HEK293 (cell line): ENCODE data around the gene DUS1L.

Source experiments
- BCL11B ChIP-seq: fragments of 450-650 bp; formaldehyde crosslinking; IDR thresholded peaks from 2 replicates; pipeline ENCODE4 v1.5.1; 2016; ENCODE audit warnings: low read depth, missing biosample characterization, missing genetic modification characterization
- KLF1 ChIP-seq: fragments of 450-650 bp; formaldehyde crosslinking; IDR thresholded peaks from 2 replicates; pipeline ENCODE4 v1.5.1; 2016; ENCODE audit warnings: missing biosample characterization, missing genetic modification characterization
- KLF16 ChIP-seq: fragments of 450-650 bp; formaldehyde crosslinking; IDR thresholded peaks from 2 replicates; pipeline ENCODE4 v1.5.1; 2017; ENCODE audit warnings: missing biosample characterization, missing genetic modification characterization
- KLF17 ChIP-seq: fragments of 450-650 bp; formaldehyde crosslinking; IDR thresholded peaks from 2 replicates; pipeline ENCODE4 v1.5.1; 2016; ENCODE audit warnings: missing biosample characterization, missing genetic modification characterization
- MEIS1 ChIP-seq: sonication (generic); formaldehyde crosslinking; IDR thresholded peaks from 2 replicates; pipeline ENCODE4 v1.8.1; 2022; ENCODE audit warnings: missing genetic modification reagents, mild to moderate bottlenecking, borderline replicate concordance
- SETDB1 ChIP-seq: IDR thresholded peaks from one replicate; pipeline ENCODE4 v1.6.1; 2017; ENCODE audit warnings: mild to moderate bottlenecking, low read length, moderate library complexity, mixed read lengths; ENCODE audit not compliant: insufficient read length
- SP3 ChIP-seq: fragments of 450-650 bp; formaldehyde crosslinking; IDR thresholded peaks from 2 replicates; pipeline ENCODE4 v1.5.1; 2016; ENCODE audit warnings: missing biosample characterization, missing genetic modification characterization
- WT1 ChIP-seq: fragments of 450-650 bp; formaldehyde crosslinking; IDR thresholded peaks from 2 replicates; pipeline ENCODE4 v1.5.1; 2016; ENCODE audit warnings: missing biosample characterization, missing genetic modification characterization
- ZBTB10 ChIP-seq: fragments of 450-650 bp; formaldehyde crosslinking; IDR thresholded peaks from 2 replicates; pipeline ENCODE4 v1.5.1; 2016; ENCODE audit warnings: missing biosample characterization, missing genetic modification characterization
- ZBTB26 ChIP-seq: fragments of 450-650 bp; formaldehyde crosslinking; optimal IDR thresholded peaks from 2 replicates; pipeline ENCODE3; 2016; ENCODE audit warnings: missing biosample characterization, mild to moderate bottlenecking, missing genetic modification characterization
- ZBTB49 ChIP-seq: fragments of 450-650 bp; formaldehyde crosslinking; IDR thresholded peaks from 2 replicates; pipeline ENCODE4 v1.5.1; 2016; ENCODE audit warnings: missing biosample characterization, missing genetic modification characterization, low read depth
- ZNF112 ChIP-seq: fragments of 450-650 bp; formaldehyde crosslinking; IDR thresholded peaks from 2 replicates; pipeline ENCODE4 v1.5.0; 2017; ENCODE audit warnings: missing biosample characterization, missing genetic modification characterization
- ZNF155 ChIP-seq: fragments of 450-650 bp; formaldehyde crosslinking; IDR thresholded peaks from 2 replicates; pipeline ENCODE4 v1.5.1; 2016; ENCODE audit warnings: missing biosample characterization, missing genetic modification characterization
- ZNF175 ChIP-seq: fragments of 450-650 bp; formaldehyde crosslinking; IDR thresholded peaks from 2 replicates; pipeline ENCODE4 v1.5.1; 2016; ENCODE audit warnings: missing biosample characterization, missing genetic modification characterization
- ZNF19 ChIP-seq: fragments of 450-650 bp; formaldehyde crosslinking; IDR thresholded peaks from 2 replicates; pipeline ENCODE4; 2016; ENCODE audit warnings: missing biosample characterization, missing genetic modification characterization, low read depth
- ZNF23 ChIP-seq: fragments of 450-650 bp; formaldehyde crosslinking; IDR thresholded peaks from 2 replicates; pipeline ENCODE4 v1.5.1; 2016; ENCODE audit warnings: missing biosample characterization, missing genetic modification characterization, borderline replicate concordance
- ZNF280D ChIP-seq: fragments of 450-650 bp; formaldehyde crosslinking; IDR thresholded peaks from 2 replicates; pipeline ENCODE4 v1.5.1; 2016; ENCODE audit warnings: missing biosample characterization, missing genetic modification characterization
- ZNF324 ChIP-seq: fragments of 450-650 bp; formaldehyde crosslinking; IDR thresholded peaks from 2 replicates; pipeline ENCODE4 v1.5.1; 2016; ENCODE audit warnings: missing biosample characterization, missing genetic modification characterization
- ZNF558 ChIP-seq: fragments of 450-650 bp; formaldehyde crosslinking; IDR thresholded peaks from 2 replicates; pipeline ENCODE4 v1.5.1; 2016; ENCODE audit warnings: missing biosample characterization, missing genetic modification characterization
- ZNF621 ChIP-seq: fragments of 450-650 bp; formaldehyde crosslinking; IDR thresholded peaks from 2 replicates; pipeline ENCODE4 v1.5.1; 2017; ENCODE audit warnings: missing biosample characterization, missing genetic modification characterization
- ZNF654 ChIP-seq: fragments of 450-650 bp; formaldehyde crosslinking; IDR thresholded peaks from 2 replicates; pipeline ENCODE4 v1.5.1; 2016; ENCODE audit warnings: low read depth, missing biosample characterization, missing genetic modification characterization
- ZNF664 ChIP-seq: fragments of 450-650 bp; formaldehyde crosslinking; IDR thresholded peaks from 2 replicates; pipeline ENCODE4 v1.5.1; 2016; ENCODE audit warnings: missing biosample characterization, missing genetic modification characterization
- ZNF707 ChIP-seq: fragments of 450-650 bp; formaldehyde crosslinking; IDR thresholded peaks from 2 replicates; pipeline ENCODE4 v1.5.1; 2016; ENCODE audit warnings: missing biosample characterization, missing genetic modification characterization
- ZNF837 ChIP-seq: fragments of 450-650 bp; formaldehyde crosslinking; IDR thresholded peaks from 2 replicates; pipeline ENCODE4 v1.5.1; 2016; ENCODE audit warnings: missing biosample characterization, missing genetic modification characterization
- ZSCAN18 ChIP-seq: fragments of 450-650 bp; formaldehyde crosslinking; IDR thresholded peaks from 2 replicates; pipeline ENCODE4 v1.5.1; 2016; ENCODE audit warnings: missing biosample characterization, missing genetic modification characterization

Gene DUS1L

GRCh38 chr17:82033359-82034085 is 32.1 kb downstream of the DUS1L start (continued):
- TF ChIP-seq ZNF664 (tag by site-specific recombination) (no peak), ZNF707 (tag by site-specific recombination) (no peak), ZNF175 (tag by site-specific recombination) (no peak), ZNF654 (tag by site-specific recombination) (no peak), WT1 (tag by site-specific recombination) (peak; percentile 44; the same call in 1 of the 2 replicates), SETDB1 (no peak), BCL11B (no peak), ZNF558 (tag by site-specific recombination) (no peak), ZBTB49 (tag by site-specific recombination) (no peak), ZNF280D (tag by site-specific recombination) (no peak), ZBTB10 (tag by site-specific recombination) (no peak), ZNF23 (tag by site-specific recombination) (no peak), KLF16 (tag by site-specific recombination) (no peak), ZBTB26 (tag by site-specific recombination) (no peak), SP3 (tag by site-specific recombination) (no peak), ZNF324 (no peak), ZNF112 (no peak), KLF1 (tag by site-specific recombination) (peak; percentile 12; the same call in 1 of the 2 replicates), MEIS1 (CRISPR knock-in tag) (no peak), KLF17 (tag by site-specific recombination) (peak; percentile 50; the same call in 1 of the 2 replicates), ZNF19 (no peak), ZSCAN18 (tag by site-specific recombination) (no peak), ZNF621 (tag by site-specific recombination) (no peak), ZNF155 (tag by site-specific recombination) (no peak), ZNF837 (tag by site-specific recombination) (no peak)
- TF ChIP-seq, all 188 proteins: peak for 9
